B cell (primary cell): ENCODE measurements around the gene LRATD1.

Experiments
- CTCF ChIP-seq: fragments of 200-600 bp; IDR thresholded peaks from one replicate; pipeline ENCODE4 v1.8.0; 2022; ENCODE audit warnings: antibody characterized with exemption, mild to moderate bottlenecking
- EZH2 ChIP-seq: IDR thresholded peaks from 2 replicates; pipeline ENCODE4 v1.6.1; 2012; ENCODE audit warnings: borderline replicate concordance, low read depth, mild to moderate bottlenecking, moderate library complexity, low read length; ENCODE audit not compliant: insufficient read depth, poor library complexity, severe bottlenecking

GRCh38 chr2:14678761-14679160, 46.2 kb downstream of the LRATD1 start:
- no peak for TF ChIP-seq EZH2
- no peak for TF ChIP-seq CTCF
